ENCODE results near the gene APOD. TPM values are rescaled to one million over a fixed set of nuclear protein-coding genes. Genes with fewer than 3 reads are reported as not detected.

Gene APOD
- total RNA-seq, 1 experiment from 2014 or later, result 0.48 TPM

GRCh38 chr3:195551381-195551978, 32.3 kb downstream of the APOD start:
- Histone ChIP-seq H3K4me1 (replicated peaks; ENCODE audit: insufficient read depth) (peaks cover 22% of the 10 kb centered on the region), H2AFZ (no peak overlapping the region), H3K9me2 (ENCODE audit: insufficient read depth) (no peaks in the 10 kb centered on the region), H3K36me3 (ENCODE audit: low read depth) (no peaks in the 10 kb centered on the region), H4K20me1 (ENCODE audit: insufficient read depth) (no peaks in the 10 kb centered on the region), H3K4me3 (no peak overlapping the region), H3K9me3 (ENCODE audit: insufficient read depth, low read depth) (no peaks in the 10 kb centered on the region), H3K79me2 (ENCODE audit: low read depth) (no peaks in the 10 kb centered on the region), H3K27me3 (ENCODE audit: insufficient read depth, low read depth) (no peaks in the 10 kb centered on the region), H3K4me2 (no peak overlapping the region), H3K27ac (no peak overlapping the region), H3F3A (ENCODE audit: insufficient read depth, low read depth) (peaks cover 14% of the 10 kb centered on the region; the same call in 1 of the 2 replicates)
- DNase-seq, result no peak
- ChIA-PET POLR2A (ENCODE audit: unreplicated experiment) (interaction anchor here (0.6 kb wide), 1 partner anchor 369 kb away, joined by 4 read pairs; no protein-coding TSS in a partner anchor), CTCF (no interaction called here)
- no TSS peak for BruUV-seq (replicated peaks)
- TF ChIP-seq CTCF (conservative IDR thresholded peaks at IDR 0.05), result no peak
- TF ChIP-seq EZH2 (IDR thresholded peaks at IDR 0.05; ENCODE audit: low read depth), result no peak
- intact Hi-C loops (cut with micrococcal nuclease; ENCODE audit: unreplicated experiment), result no loop called here

DNA sequence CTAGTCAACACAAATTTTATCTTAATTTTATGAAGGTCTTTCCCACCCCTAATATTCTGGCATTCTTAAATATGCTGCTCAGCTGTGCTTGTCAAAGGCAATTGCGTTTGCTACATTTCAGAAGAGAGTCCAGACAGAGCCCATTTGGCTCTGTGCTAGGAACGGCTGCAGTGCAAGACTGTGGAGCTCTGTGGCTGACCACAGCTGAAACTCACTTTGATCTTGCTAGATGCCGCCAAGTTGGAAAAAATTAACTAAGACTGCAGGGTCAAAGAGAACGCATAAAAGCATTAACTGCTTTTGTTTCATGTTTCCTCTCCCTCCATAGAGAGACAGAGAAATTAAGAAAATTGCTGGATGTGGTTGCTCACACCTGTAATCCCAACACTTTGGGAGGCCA, 33.0 kb downstream of the APOD start:
- no peaks in the 10 kb centered on the region for H3K9me2 ChIP-seq (ENCODE audit: insufficient read depth)
- no TSS peak for BruUV-seq (replicated peaks)
- H3K4me3 ChIP-seq, result no peak overlapping the region
- no peak overlapping the region for H3K27ac ChIP-seq
- ChIA-PET CTCF (no interaction called here), POLR2A (ENCODE audit: unreplicated experiment) (no interaction called here)
- no peaks in the 10 kb centered on the region for H4K20me1 ChIP-seq (ENCODE audit: insufficient read depth)
- H3K36me3 ChIP-seq (ENCODE audit: low read depth), result no peaks in the 10 kb centered on the region
- peak in 1 of 2 experiments; percentile 10 for DNase-seq
- no peak overlapping the region for H3K4me2 ChIP-seq
- H3K4me1 ChIP-seq (replicated peaks; ENCODE audit: insufficient read depth), result peaks cover 30% of the 10 kb centered on the region
- H2AFZ ChIP-seq, result no peak overlapping the region
- H3K27me3 ChIP-seq (ENCODE audit: insufficient read depth, low read depth), result no peaks in the 10 kb centered on the region
- H3K9me3 ChIP-seq (ENCODE audit: insufficient read depth, low read depth), result no peaks in the 10 kb centered on the region
- H3K79me2 ChIP-seq (ENCODE audit: low read depth), result no peaks in the 10 kb centered on the region
- H3F3A ChIP-seq (ENCODE audit: insufficient read depth, low read depth), result peaks cover 22% of the 10 kb centered on the region; the same call in 1 of the 2 replicates
- TF ChIP-seq CTCF (conservative IDR thresholded peaks at IDR 0.05), result no peak
- TF ChIP-seq EZH2 (IDR thresholded peaks at IDR 0.05; ENCODE audit: low read depth), result no peak
- intact Hi-C loops (cut with micrococcal nuclease; ENCODE audit: unreplicated experiment), result no loop called here

GRCh38 chr3:195549931-195550519, 33.7 kb downstream of the APOD start:
- H3K27ac ChIP-seq, result no peak overlapping the region
- H3K36me3 ChIP-seq (ENCODE audit: low read depth), result no peaks in the 10 kb centered on the region
- intact Hi-C loops (cut with micrococcal nuclease; ENCODE audit: unreplicated experiment), result no loop called here
- peak in 1 of 2 experiments; percentile 25 for DNase-seq
- H3K4me2 ChIP-seq, result no peak overlapping the region
- no peaks in the 10 kb centered on the region for H3K9me3 ChIP-seq (ENCODE audit: insufficient read depth, low read depth)
- H3K9me2 ChIP-seq (ENCODE audit: insufficient read depth), result no peaks in the 10 kb centered on the region
- no peaks in the 10 kb centered on the region for H4K20me1 ChIP-seq (ENCODE audit: insufficient read depth)
- CTCF ChIA-PET, result no interaction called here
- TF ChIP-seq EZH2 (IDR thresholded peaks at IDR 0.05; ENCODE audit: low read depth) (no peak), CTCF (conservative IDR thresholded peaks at IDR 0.05) (no peak)
- H3F3A ChIP-seq (ENCODE audit: insufficient read depth, low read depth), result peaks cover 23% of the 10 kb centered on the region; the same call in 1 of the 2 replicates
- POLR2A ChIA-PET (ENCODE audit: unreplicated experiment), result interaction anchor here (0.6 kb wide), 1 partner anchor 109 kb away, joined by 8 read pairs; no protein-coding TSS in a partner anchor
- H3K4me3 ChIP-seq, result no peak overlapping the region
- BruUV-seq (replicated peaks), result no TSS peak
- H2AFZ ChIP-seq, result no peak overlapping the region
- H3K27me3 ChIP-seq (ENCODE audit: insufficient read depth, low read depth), result no peaks in the 10 kb centered on the region
- no peaks in the 10 kb centered on the region for H3K79me2 ChIP-seq (ENCODE audit: low read depth)
- H3K4me1 ChIP-seq (replicated peaks; ENCODE audit: insufficient read depth), result peaks cover 33% of the 10 kb centered on the region

Measured in PC-9 (cell line).